ENCODE data around the gene SYT11. TPM values are rescaled to one million over a fixed set of nuclear protein-coding genes. Genes with fewer than 3 reads are reported as not detected.

Gene SYT11
- total and polyA plus RNA-seq, 9 of the 15 experiments (the other 6 are each of a cell fraction or from before 2014, with no cell fraction given), result 0.05 to 0.18 (median 0.11) TPM

- TF ChIP-seq WHSC1 (IDR thresholded peaks at IDR 0.05; ENCODE audit: low read length) (no peak), ATF3 (IDR thresholded peaks at IDR 0.05) (peak; percentile 98), ATF3 (CRISPR knock-in tag; conservative IDR thresholded peaks at IDR 0.05) (0 out of 2 replicates have a peak, but pooled peaks have one; percentile 69), MEF2D (tag; conservative IDR thresholded peaks at IDR 0.05; ENCODE audit: low read depth) (peak; percentile 70; the same call in 1 of the 2 replicates), ATF1 (CRISPR knock-in tag; IDR thresholded peaks at IDR 0.05) (no peak), ATF1 (tag; IDR thresholded peaks at IDR 0.05) (peak; percentile 79), ZBTB7A (IDR thresholded peaks at IDR 0.05; ENCODE audit: borderline replicate concordance, control insufficient read depth, low read depth, low read length) (0 out of 2 replicates have a peak, but pooled peaks have one; percentile 44), ZNF408 (CRISPR knock-in tag; IDR thresholded peaks at IDR 0.05; ENCODE audit: low read depth) (no peak), DACH1 (IDR thresholded peaks at IDR 0.05; ENCODE audit: partially characterized antibody) (peak; percentile 7), PRDM10 (IDR thresholded peaks at IDR 0.05; ENCODE audit: partially characterized antibody) (peak; percentile 26), CEBPB (tag; IDR thresholded peaks at IDR 0.05) (peak; percentile 19; the same call in 1 of the 2 replicates), SAFB2 (IDR thresholded peaks at IDR 0.05; ENCODE audit: borderline replicate concordance, low read depth, low read length, severe bottlenecking) (no peak), GATAD2B (IDR thresholded peaks at IDR 0.05; ENCODE audit: borderline replicate concordance) (no peak)
Measured at GRCh38 chr1:155859881-155860871, 809 bp downstream of the SYT11 start (continued).
